Astrocyte of the spinal cord (primary cell): ENCODE data around the gene MPV17.

Experiments used
- DNase-seq: peaks from one replicate; pipeline ENCODE4 v3.0.0; 2011; ENCODE audit warnings: low read depth, low spot score
- H3K4me3 ChIP-seq: 2 replicates; pipeline ENCODE4 v1.5.1; 2011; ENCODE audit warnings: low read depth, mild to moderate bottlenecking, low read length, moderate library complexity
- CTCF ChIP-seq: IDR thresholded peaks from 2 replicates; pipeline ENCODE4 v1.5.1; 2012; ENCODE audit warnings: low read depth, mild to moderate bottlenecking, low read length, inconsistent platforms
- in situ Hi-C: cut with HindIII; loops from 2 replicates; pipeline ENCODE4 v1.10.0; 2017; ENCODE audit warnings: low sequenced_read_pairs

The MPV17 gene

DNA sequence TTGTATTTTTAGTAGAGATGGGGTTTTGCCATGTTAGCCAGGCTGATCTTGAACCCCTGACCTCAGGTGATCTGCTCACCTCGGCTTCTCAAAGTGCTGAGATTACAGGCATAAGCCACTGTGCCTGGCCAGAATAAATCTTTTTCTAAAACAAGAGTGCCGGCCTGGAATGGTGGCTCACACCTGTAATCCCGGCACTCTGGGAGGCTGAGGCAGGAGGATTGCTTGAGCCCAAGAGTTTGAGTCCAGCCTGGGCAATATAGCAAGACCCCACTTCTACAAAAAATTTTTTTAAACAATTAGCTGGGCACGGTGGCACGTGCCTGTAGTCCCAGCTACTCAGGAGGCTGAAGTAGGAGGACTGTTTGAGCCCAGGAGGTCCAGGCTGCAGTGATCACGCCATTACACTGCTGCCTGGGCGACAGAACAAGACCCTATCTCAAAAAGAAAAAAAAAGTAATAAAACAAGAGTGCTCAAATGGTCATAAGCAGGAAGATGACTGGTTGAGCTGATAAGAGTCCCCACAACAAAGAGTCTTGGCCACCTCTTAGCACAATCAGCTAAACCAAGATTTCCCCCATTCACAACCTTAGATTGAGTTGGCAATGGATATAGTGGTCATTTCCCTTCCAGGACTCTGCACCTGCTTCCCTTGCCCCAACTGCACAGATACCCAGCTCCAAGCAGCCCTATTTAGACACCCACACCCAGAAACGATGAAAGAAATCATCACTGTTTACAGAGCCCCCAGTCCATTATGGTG lies 8.8 kb downstream of the MPV17 start:
- no peak for TF ChIP-seq CTCF
- DNase-seq = no peak

GRCh38 chr2:27312152-27312551 lies 10.7 kb downstream of the MPV17 start:
- DNase-seq = no peak
- in situ Hi-C loops = no loop called here

More for the DNA sequence above, 8.8 kb downstream of the MPV17 start:
- in situ Hi-C loops = no loop called here
- H3K4me3 ChIP-seq = no peak overlapping the region

DNA sequence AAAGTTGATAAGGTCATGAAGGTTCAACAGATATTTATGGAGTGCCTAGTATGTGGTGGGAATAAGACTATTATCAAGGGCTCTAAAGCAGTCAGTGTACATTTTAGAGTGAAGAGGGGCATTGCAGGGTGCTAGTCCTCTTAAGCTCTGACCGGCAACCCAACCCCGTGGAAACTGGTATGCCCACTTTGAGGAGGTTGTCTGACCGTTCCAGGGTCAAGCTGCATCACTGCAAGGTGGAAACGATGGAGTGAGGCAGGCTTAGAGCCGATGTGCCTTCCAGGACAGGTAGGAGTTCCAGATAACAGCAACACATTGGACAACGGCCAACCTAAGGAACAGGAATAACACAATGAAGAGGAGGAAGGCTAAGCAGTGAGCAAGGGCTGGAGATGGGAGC lies 13.2 kb downstream of the MPV17 start:
- in situ Hi-C loops = no loop called here
- TF ChIP-seq CTCF = no peak
- DNase-seq = no peak

More at GRCh38 chr2:27312152-27312551, 10.7 kb downstream of the MPV17 start:
- no peak overlapping the region for H3K4me3 ChIP-seq
- no peak for TF ChIP-seq CTCF

GRCh38 chr2:27308359-27308881 lies 14.5 kb downstream of the MPV17 start, which contains the start of gene UCN:
Gene UCN (minus strand): TSS chr2:27308445. CDS start chr2:27307895, 550 bp downstream.
- in situ Hi-C loops = no loop called here
- no peak within 1 kb of the TSS for H3K4me3 ChIP-seq
- TF ChIP-seq CTCF = no peak
- peak; percentile 17 for DNase-seq

More for the DNA sequence above, 13.2 kb downstream of the MPV17 start:
- no peak overlapping the region for H3K4me3 ChIP-seq

DNA sequence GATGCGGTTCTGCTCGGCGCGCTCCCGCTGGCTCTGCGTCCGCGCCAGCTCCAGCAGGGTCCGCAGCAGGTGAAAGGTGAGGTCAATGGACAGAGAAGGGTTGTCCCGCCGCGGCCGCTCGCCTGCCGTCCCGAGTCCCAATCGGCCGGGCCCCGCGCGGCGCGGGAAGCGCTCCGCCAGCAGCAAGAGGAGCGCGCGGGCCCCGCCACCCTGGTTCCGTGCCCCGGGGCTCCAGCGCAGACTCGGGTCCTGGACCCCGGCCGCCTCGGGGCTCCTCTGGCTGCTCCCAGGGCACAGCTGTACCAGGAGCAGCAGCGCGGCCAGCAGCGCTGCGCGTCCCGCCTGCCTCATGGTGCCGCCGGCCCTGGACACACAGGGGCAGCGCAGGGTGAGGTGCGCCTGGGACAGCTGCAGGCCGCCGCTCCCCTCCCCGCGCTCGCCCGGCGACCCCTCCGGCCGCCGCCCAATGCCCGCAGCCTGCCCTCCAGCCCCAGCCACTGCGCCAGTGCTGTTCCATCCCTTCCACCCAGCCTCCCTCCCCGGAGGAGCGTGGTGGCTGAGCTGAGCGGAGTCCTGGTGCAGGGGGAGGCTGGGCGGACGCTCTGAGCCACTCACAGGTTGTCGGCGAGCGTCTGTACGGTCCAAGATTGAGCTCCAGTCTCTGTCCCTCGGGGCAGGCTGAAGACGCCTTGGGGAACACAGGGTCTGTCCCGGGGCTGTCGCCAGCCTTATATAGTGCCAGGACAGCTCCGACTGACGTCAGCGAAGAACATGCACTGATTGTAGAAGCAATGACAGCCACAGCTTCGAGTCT lies 15.1 kb downstream of the MPV17 start:
- DNase-seq = no peak
- no peak for TF ChIP-seq CTCF
- in situ Hi-C loops = no loop called here
- H3K4me3 ChIP-seq = no peak overlapping the region

- H3K4me3 ChIP-seq = no peak overlapping the region
- in situ Hi-C loops = no loop called here
- DNase-seq = no peak
- TF ChIP-seq CTCF = no peak
Measured at GRCh38 chr2:27307287-27307544, 15.7 kb downstream of the MPV17 start.
